HG03342 (cell line): ENCODE measurements around the gene TMPRSS4.

Experiments used
- ATAC-seq: cut with Tn5 transposase; IDR thresholded peaks from one replicate; pipeline ENCODE4 v1.9.1; 2021; ENCODE audit warnings: mild to moderate bottlenecking, moderate library complexity; ENCODE audit not compliant: unreplicated experiment

The TMPRSS4 gene

DNA sequence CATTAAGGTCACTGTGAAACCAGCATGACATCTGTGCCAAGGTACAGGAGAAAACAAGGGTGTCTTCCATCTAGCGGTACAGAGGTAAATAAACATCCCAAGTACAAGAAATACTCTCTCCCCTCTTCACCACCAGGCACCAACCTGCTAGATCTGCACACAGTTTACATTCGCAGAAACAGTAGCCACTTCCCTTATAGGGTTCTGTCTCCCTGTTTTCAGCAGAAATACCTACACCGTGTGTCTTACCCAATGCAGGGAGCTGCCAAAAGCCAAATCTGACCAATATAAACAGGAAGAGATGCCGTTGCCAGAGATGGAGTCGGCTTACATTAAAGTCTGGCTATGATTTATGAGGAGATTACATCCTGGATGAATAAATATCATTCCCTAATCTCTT, 74.6 kb downstream of the TMPRSS4 start:
- ATAC-seq: no peak

- ATAC-seq: no peak
Observed at GRCh38 chr11:118152020-118152551, 75.2 kb downstream of the TMPRSS4 start.

DNA sequence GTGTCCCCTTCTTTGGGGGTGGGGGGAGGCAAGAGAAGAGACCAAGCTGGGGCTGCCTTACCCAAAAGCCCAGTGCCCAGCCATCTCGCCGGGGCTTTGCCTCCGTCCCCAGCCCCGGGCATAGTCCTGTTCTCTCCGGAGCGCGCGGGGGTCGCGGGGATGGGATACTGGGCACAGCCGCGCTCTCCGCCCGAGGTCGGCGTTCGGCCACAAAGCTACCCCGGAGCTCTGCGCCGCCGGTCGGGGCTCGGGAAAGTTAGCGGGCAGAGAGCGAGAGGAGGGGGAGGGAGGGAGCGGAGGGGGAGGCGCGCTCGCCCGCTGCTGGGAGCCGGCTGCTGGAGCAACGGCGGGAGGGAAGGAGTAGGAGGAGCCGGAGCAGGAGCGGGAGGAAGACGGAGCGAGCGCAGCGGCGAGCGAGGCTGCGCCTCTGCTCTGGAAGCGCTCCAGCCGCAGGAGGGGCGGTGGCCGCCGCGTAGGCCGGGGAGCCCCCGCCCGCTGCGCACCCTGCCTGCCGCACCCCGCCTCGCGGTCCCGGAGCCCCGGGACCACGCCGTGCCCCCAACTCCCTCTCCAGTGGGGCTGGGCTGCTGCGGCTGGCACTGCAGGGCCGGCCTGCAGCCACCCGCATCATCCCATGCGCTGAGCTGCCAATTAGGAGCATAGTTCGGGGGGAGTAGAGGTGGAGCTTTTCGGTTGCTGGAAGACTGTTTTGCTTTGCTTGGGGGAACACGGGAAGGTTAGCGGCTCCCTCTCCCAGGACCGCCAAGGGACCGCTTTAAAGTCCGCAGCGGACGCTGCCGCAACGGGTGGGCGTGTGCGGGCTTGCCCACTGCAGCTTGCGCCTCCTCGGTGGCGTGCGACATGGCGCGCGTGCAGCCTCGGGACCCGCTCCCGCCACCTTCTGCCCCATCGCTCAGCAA, 75.9 kb downstream of the TMPRSS4 start, which contains the start of gene SCN4B:
SCN4B (minus strand) TSS at position 272 of the 920 bp plus-strand sequence; CDS start at position 122, 150 bp downstream.
- no peak for ATAC-seq

DNA sequence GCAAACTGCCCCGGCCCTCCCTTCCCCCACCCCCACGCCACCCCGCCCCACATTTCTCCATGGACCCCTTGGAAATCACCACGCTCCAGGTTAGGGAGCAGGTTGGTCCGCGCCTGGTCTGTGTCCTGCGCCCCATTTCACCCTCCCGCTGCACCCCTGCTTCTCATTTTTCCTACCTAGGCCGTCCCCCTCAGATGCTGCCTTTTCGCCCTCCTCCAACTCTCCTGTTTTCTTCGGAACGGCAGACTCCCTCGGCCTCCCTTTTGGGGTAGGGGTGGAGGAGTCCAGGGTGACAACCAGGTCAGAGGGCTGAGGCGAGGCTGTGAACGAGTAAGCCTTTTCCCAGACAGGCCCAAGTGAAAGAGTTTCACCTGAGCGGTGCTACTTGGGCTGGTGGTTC, 76.6 kb downstream of the TMPRSS4 start:
- no peak for ATAC-seq

DNA sequence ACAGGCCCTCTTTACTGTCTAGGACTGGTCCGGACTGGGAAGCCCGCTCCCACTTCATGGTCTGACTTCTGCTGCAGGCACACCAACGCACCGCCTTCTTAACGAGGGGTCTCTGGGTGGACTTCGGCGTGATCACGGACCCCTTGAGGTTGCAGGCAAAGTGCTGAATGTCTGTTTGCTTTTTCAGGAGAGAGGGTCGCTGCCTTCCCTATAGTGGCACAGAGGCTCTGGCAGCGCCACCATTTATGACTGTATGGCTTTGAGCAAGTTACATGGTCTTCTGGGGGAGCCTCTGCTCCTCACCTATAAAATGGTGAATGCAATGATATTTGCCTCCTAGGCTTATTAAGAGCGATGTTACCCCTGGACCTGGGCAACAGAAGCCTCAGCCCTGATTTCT, 77.1 kb downstream of the TMPRSS4 start:
- ATAC-seq: no peak

- no peak for ATAC-seq
Observed at GRCh38 chr11:118154641-118155040, 77.8 kb downstream of the TMPRSS4 start.

- ATAC-seq: no peak
Observed at GRCh38 chr11:118155776-118156530, 79.1 kb downstream of the TMPRSS4 start.

- ATAC-seq: no peak
Observed at GRCh38 chr11:118156531-118157185, 79.8 kb downstream of the TMPRSS4 start.

GRCh38 chr11:118157186-118157895, 80.5 kb downstream of the TMPRSS4 start:
- no peak for ATAC-seq

- ATAC-seq: no peak
Observed at GRCh38 chr11:118161786-118162185, 84.9 kb downstream of the TMPRSS4 start.

DNA sequence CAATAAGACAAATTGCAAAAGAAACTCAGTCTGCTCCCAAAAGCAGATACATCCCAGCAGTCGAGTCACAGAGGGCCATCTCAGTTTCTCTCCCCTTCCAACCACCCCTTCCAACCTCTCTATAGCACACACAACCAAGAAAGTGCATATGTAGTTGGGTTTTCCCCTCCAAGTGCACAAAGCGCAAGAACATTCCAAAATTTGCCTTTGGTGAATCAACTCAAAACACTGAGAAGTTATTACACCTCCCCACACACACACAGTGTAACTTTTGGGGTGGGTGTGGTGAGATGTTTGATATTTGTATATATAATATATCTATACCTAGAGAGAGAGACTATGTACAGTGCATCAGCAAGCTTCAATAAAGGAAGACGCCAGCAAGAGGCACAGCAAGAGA, 86.0 kb downstream of the TMPRSS4 start:
- no peak for ATAC-seq

DNA sequence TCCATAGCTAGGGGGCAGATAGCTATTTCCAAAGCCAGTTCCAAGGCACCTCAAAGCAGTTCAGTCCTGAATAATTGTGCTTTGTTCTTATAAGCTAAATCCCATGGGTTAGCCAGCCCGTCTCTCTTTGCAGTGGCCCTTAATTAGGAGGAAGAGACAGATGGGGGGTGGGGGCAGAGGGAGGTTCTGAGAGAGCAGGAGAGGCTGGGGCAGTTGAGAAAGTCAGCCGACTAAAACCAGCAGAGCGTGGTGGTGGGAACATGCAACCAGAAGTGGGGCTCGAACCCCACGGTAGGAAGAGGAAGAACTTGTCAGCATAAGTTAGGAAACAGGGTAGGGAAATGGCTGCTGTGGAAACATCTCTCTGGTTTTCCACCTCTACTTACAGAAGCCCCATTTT, 86.6 kb downstream of the TMPRSS4 start:
- no peak for ATAC-seq

DNA sequence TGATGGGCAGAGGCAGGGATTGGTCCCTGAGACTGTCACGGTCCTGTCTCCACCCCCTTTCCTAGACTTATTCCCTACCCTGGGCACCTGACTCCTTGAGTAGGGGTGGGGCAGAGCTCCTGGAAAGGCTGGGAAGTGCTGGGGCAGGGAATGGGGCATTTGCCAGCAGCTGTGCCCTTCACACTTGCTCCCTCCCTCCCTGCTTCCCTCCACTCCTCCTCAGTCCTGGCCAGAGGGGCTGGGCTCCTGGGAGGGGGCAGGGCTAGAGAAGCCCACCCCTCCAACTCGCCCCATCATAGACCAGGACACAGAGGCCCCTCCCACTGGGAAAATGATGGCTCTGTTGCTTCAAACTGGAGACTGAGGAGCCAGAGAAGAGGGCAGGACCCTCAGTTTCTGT, 88.0 kb downstream of the TMPRSS4 start:
- no peak for ATAC-seq

- no peak for ATAC-seq
Observed at GRCh38 chr11:118166641-118167040, 89.8 kb downstream of the TMPRSS4 start.

- no peak for ATAC-seq
Observed at GRCh38 chr11:118167253-118167652, 90.4 kb downstream of the TMPRSS4 start.

DNA sequence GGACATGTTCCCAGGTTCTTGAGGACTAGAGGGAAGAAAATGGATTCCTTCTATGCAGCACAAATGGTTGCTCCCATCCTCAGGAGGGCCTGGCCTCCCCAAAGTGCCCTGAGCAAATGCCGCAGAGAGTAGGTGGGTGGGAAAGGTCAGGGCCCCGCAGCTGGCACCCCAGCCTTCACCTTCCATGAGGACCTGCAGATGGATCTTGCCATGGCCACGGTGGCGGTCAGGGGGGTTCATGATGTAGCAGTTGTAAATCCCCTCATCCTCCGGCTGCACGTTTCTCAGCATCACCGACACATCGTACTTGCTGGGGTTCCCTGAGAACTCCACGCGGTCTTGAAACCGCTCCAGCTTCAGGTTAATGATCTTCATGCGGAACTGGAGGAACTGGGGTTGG, 91.0 kb downstream of the TMPRSS4 start:
- no peak for ATAC-seq

GRCh38 chr11:118168316-118168715, 91.4 kb downstream of the TMPRSS4 start:
- no peak for ATAC-seq

GRCh38 chr11:118168751-118169150, 91.9 kb downstream of the TMPRSS4 start:
- no peak for ATAC-seq

DNA sequence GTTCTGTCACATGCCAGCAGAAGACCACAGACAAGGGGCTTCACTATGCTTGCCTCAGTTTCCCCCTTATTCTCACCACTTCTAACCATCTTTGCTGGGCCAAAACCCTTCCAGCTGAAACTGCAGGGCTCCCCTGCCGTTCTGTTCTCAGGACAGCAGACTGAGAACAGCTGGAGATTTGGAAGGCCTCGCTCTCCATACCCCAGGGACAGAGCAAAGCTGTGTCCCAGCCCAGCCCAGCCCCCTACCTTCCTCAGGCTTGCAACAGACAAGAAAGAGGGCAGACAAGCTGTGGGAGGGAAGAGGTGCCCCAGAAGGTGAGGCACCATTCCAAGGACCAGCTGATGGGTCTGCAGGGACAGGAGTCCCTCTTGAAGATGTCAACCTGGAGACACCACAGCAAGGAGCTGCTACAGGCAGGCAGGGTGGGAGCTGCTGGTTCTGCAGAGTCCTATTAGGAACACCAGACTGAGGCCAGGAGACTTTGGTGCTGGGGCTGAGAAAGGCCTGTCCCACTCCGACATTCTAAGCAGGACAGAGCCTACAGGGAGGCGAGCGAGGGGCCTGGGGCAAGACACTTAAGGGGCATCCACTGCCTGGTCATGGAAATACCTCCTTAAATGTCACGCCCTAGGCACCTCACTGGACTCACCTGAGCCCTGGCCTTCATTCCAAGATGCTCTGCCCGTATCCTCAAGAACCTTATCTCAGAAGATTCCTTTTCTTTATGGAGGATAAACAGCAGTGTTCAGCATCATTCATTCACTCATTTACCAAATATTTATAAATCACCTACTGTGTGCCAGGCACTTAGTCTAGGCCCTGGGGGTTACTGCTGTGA, 92.6 kb downstream of the TMPRSS4 start:
- ATAC-seq: no peak

GRCh38 chr11:118170231-118170630, 93.4 kb downstream of the TMPRSS4 start:
- ATAC-seq: no peak
